Lower lobe of right lung (tissue), 2 donors: Measurements from ENCODE around the gene KDM6A. TPM values are rescaled to one million over a fixed set of nuclear protein-coding genes. Genes with fewer than 3 reads are reported as not detected.
A peak's percentile ranks its signal among the peaks of the same experiment; 100 is the strongest.
"Not testable (repeated sequence)": the region's sequence is repeated elsewhere in the genome, so short reads cannot be mapped to it uniquely, and the experiment has no call there.

ENCODE experiments used
- ATAC-seq, 2 donors: fragments of 200-7000 bp; cut with Tn5 transposase; one replicate each; pipeline ENCODE4 v1.9.1; 2020 to 2022; ENCODE audit warnings: mild to moderate bottlenecking in 2 of 2, moderate library complexity in 2 of 2
- DNase-seq: peaks from one replicate; pipeline ENCODE4 v3.0.0-alpha.2; 2020
- H3K27ac ChIP-seq: fragments of 200-600 bp; one replicate; pipeline ENCODE4 v1.8.0; 2022
- H3K27me3 ChIP-seq: fragments of 200-600 bp; one replicate; pipeline ENCODE4 v1.8.0; 2022; ENCODE audit warnings: low read depth
- H3K36me3 ChIP-seq: fragments of 200-600 bp; one replicate; pipeline ENCODE4 v1.8.0; 2022; ENCODE audit warnings: mild to moderate bottlenecking
- H3K4me1 ChIP-seq: fragments of 200-600 bp; one replicate; pipeline ENCODE4 v1.8.0; 2022
- H3K4me3 ChIP-seq: fragments of 200-600 bp; one replicate; pipeline ENCODE4 v1.8.0; 2022; ENCODE audit warnings: mild to moderate bottlenecking
- H3K9me3 ChIP-seq: fragments of 200-600 bp; one replicate; pipeline ENCODE4 v1.8.0; 2022
- CTCF ChIP-seq: fragments of 200-600 bp; IDR thresholded peaks from one replicate; pipeline ENCODE4 v1.8.0; 2022; ENCODE audit warnings: antibody characterized with exemption, mild to moderate bottlenecking
- intact Hi-C: fragments of 100-400 bp; cut with DNase I; formaldehyde crosslinking; loops from one replicate; pipeline ENCODE4 v1.11.0; 2022
- total RNA-seq: library from RNA; stranded (reverse); fragmentation: NEBNext Ultra II Directional; extraction: Animal tissue kit (Norgen Biotek cat#: 25700); gene quantifications from one replicate; pipeline ENCODE4 v1.2.1, GENCODE V29; 2021
- donor health status: DM: no; HTN: yes; CAD: no; lungs with severe emphysema.

The KDM6A gene
- total RNA-seq, 1 donor from 2014 or later = 27.0 TPM

GRCh38 chrX:44996277-44996676 lies 123.3 kb downstream of the KDM6A start:
- H3K27ac ChIP-seq = no peak overlapping the region
- H3K27me3 ChIP-seq = no peaks in the 10 kb centered on the region
- H3K36me3 ChIP-seq = no peaks in the 10 kb centered on the region
- no peak for DNase-seq
- no peak for TF ChIP-seq CTCF
- no peaks in the 10 kb centered on the region for H3K9me3 ChIP-seq
- peaks cover 20% of the 10 kb centered on the region for H3K4me1 ChIP-seq
- intact Hi-C loops = no loop called here
- H3K4me3 ChIP-seq = no peak overlapping the region
- ATAC-seq = no peak

- ATAC-seq (peak in 1 of 2 donors; percentile 54), DNase-seq (peak; percentile 44)
- Histone ChIP-seq H3K9me3 (no peaks in the 10 kb centered on the region), H3K36me3 (no peaks in the 10 kb centered on the region), H3K27me3 (no peaks in the 10 kb centered on the region), H3K4me3 (no peak overlapping the region), H3K27ac (no peak overlapping the region), H3K4me1 (peaks cover 31% of the 10 kb centered on the region)
- no peak for TF ChIP-seq CTCF
- intact Hi-C loops = no loop called here
Measured at GRCh38 chrX:44997282-44997812, 124.4 kb downstream of the KDM6A start.

GRCh38 chrX:44997888-44998287 lies 124.9 kb downstream of the KDM6A start:
- intact Hi-C loops = no loop called here
- DNase-seq = no peak
- Histone ChIP-seq H3K4me3 (no peak overlapping the region), H3K27me3 (no peaks in the 10 kb centered on the region), H3K4me1 (peaks cover 32% of the 10 kb centered on the region), H3K36me3 (no peaks in the 10 kb centered on the region), H3K27ac (no peak overlapping the region), H3K9me3 (no peaks in the 10 kb centered on the region)
- TF ChIP-seq CTCF = no peak
- ATAC-seq = no peak

GRCh38 chrX:44999237-44999636 lies 126.2 kb downstream of the KDM6A start:
- H3K27me3 ChIP-seq, H3K4me3 ChIP-seq, ATAC-seq, intact Hi-C loops, DNase-seq, H3K9me3 ChIP-seq, H3K36me3 ChIP-seq, H3K27ac ChIP-seq: not testable (repeated sequence)
- peaks cover 32% of the 10 kb centered on the region for H3K4me1 ChIP-seq

GRCh38 chrX:44999872-45000271 lies 126.9 kb downstream of the KDM6A start:
- H3K27me3 ChIP-seq, ATAC-seq, H3K9me3 ChIP-seq, DNase-seq, H3K27ac ChIP-seq, H3K4me3 ChIP-seq, intact Hi-C loops, H3K36me3 ChIP-seq: not testable (repeated sequence)
- H3K4me1 ChIP-seq = peaks cover 32% of the 10 kb centered on the region

GRCh38 chrX:45001048-45001447 lies 128.1 kb downstream of the KDM6A start:
- no peak for TF ChIP-seq CTCF
- H3K36me3 ChIP-seq = no peaks in the 10 kb centered on the region
- DNase-seq (no peak), ATAC-seq (no peak)
- no peaks in the 10 kb centered on the region for H3K9me3 ChIP-seq
- no peaks in the 10 kb centered on the region for H3K27me3 ChIP-seq
- intact Hi-C loops = no loop called here
- H3K4me3 ChIP-seq = no peak overlapping the region
- no peak overlapping the region for H3K27ac ChIP-seq
- H3K4me1 ChIP-seq = peaks cover 32% of the 10 kb centered on the region

- Histone ChIP-seq H3K4me1 (peaks cover 18% of the 10 kb centered on the region), H3K36me3 (no peaks in the 10 kb centered on the region), H3K9me3 (no peaks in the 10 kb centered on the region), H3K27me3 (no peaks in the 10 kb centered on the region), H3K4me3 (no peak overlapping the region), H3K27ac (no peak overlapping the region)
- TF ChIP-seq CTCF = no peak
- DNase-seq = no peak
- ATAC-seq = no peak
- intact Hi-C loops = no loop called here
Measured at GRCh38 chrX:45003085-45003484, 130.1 kb downstream of the KDM6A start.
